Suprapubic skin (tissue), 4 donors: ENCODE measurements around the gene VTI1A. TPM values are rescaled to one million over a fixed set of nuclear protein-coding genes. Genes with fewer than 3 reads are reported as not detected.

Experiments used
- DNase-seq, 2 donors: peaks; one replicate each; pipeline ENCODE4 v3.0.0-alpha.2; 2019; ENCODE audit warnings: low spot score in 2 of 2
- H3K27ac ChIP-seq: fragments of 200-600 bp; sonication (generic); one replicate; pipeline ENCODE4 v1.5.1; 2019
- H3K27me3 ChIP-seq: fragments of 200-600 bp; sonication (generic); one replicate; pipeline ENCODE4 v1.5.1; 2019
- H3K36me3 ChIP-seq: fragments of 200-600 bp; sonication (generic); one replicate; pipeline ENCODE4 v1.5.1; 2019
- H3K4me1 ChIP-seq: fragments of 200-600 bp; sonication (generic); one replicate; pipeline ENCODE4 v1.5.1; 2019
- H3K4me3 ChIP-seq: fragments of 200-600 bp; sonication (generic); one replicate; pipeline ENCODE4 v1.5.1; 2019; ENCODE audit warnings: mild to moderate bottlenecking
- H3K9me3 ChIP-seq: fragments of 200-600 bp; sonication (generic); one replicate; pipeline ENCODE4 v1.5.1; 2019
- CTCF ChIP-seq, 2 donors: fragments of 200-600 bp in 1 of 2; fragments of 450-650 bp in 1 of 2; sonication (generic) in 1 of 2; IDR thresholded peaks; one replicate each; pipeline ENCODE4 v1.5.1; 2016 to 2019; ENCODE audit warnings: antibody characterized with exemption in 2 of 2, mild to moderate bottlenecking in 1 of 2, moderate library complexity in 1 of 2
- EP300 ChIP-seq: sonication (generic); formaldehyde crosslinking; IDR thresholded peaks from one replicate; pipeline ENCODE4 v1.6.1; 2017; ENCODE audit warnings: antibody characterized with exemption
- POLR2A ChIP-seq, 2 donors: fragments of 450-650 bp; IDR thresholded peaks; one replicate each; pipeline ENCODE4 v1.6.1; 2017; ENCODE audit warnings: antibody characterized with exemption in 2 of 2, mild to moderate bottlenecking in 2 of 2, moderate library complexity in 2 of 2
- POLR2AphosphoS5 ChIP-seq, 3 donors: sonication (generic); formaldehyde crosslinking; IDR thresholded peaks; one replicate each; pipeline ENCODE4 v1.6.1; 2017; ENCODE audit warnings: antibody characterized with exemption in 3 of 3
- whole genome bisulfite sequencing: methylation state at CpG from one replicate; pipeline ENCODE4 v1.1.5; 2018; 5-methylcytosine and 5-hydroxymethylcytosine counted together
- total RNA-seq, 4 donors: library from RNA; depleted of rRNA; stranded (reverse); fragments of >200 nt; gene quantifications; one replicate each; pipeline ENCODE4 v1.1.0, GENCODE V29; 2016

The VTI1A gene
- total RNA-seq, 4 donors from 2014 or later = 43.0 to 81.0 (median 49.2) TPM

DNA sequence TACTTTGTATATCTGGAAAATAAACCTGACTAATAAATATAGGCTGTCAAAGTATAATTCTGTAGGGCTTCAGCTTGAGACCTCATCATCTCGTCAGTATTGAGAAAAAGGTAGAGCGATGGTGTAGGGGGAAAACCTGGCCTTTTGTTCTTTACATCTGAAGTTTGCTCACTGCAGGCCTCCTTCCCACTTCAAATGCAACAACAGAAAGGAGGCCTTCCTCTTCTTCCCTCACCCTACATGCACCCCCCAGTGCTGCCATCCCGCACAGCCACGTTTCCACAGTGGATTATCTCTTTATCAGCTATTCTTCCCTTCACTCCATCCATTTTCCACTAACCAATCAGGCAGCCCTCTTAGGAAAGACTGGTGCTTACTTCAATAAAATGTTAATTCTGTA is 112.3 kb downstream of the VTI1A start:
- 94% methylated on average over 4 of the region's 4 CpGs for WGBS
- TF ChIP-seq POLR2AphosphoS5 (IDR thresholded peaks at IDR 0.05) = no peak
- TF ChIP-seq POLR2A (IDR thresholded peaks at IDR 0.05) = no peak
- no peak for TF ChIP-seq EP300
- no peak for TF ChIP-seq CTCF (IDR thresholded peaks at IDR 0.05)
- Histone ChIP-seq H3K4me1 (no peaks in the 10 kb centered on the region), H3K27me3 (no peaks in the 10 kb centered on the region), H3K27ac (no peak overlapping the region), H3K4me3 (no peak overlapping the region), H3K36me3 (no peaks in the 10 kb centered on the region), H3K9me3 (no peaks in the 10 kb centered on the region)
- no peak for DNase-seq

- H3K27me3 ChIP-seq = no peaks in the 10 kb centered on the region
- TF ChIP-seq EP300 = no peak
- H3K27ac ChIP-seq = no peak overlapping the region
- no peak for DNase-seq
- WGBS = 93% methylated on average over 3 of the region's 3 CpGs
- no peaks in the 10 kb centered on the region for H3K36me3 ChIP-seq
- H3K9me3 ChIP-seq = no peaks in the 10 kb centered on the region
- no peak overlapping the region for H3K4me3 ChIP-seq
- no peaks in the 10 kb centered on the region for H3K4me1 ChIP-seq
These were observed 115.1 kb downstream of the VTI1A start for GRCh38 chr10:112562122-112562521.

- Histone ChIP-seq H3K4me1 (no peaks in the 10 kb centered on the region), H3K4me3 (no peak overlapping the region), H3K9me3 (no peaks in the 10 kb centered on the region), H3K36me3 (no peaks in the 10 kb centered on the region), H3K27me3 (no peaks in the 10 kb centered on the region), H3K27ac (no peak overlapping the region)
- WGBS = 94% methylated on average over 16 of the region's 16 CpGs
- no peak for TF ChIP-seq CTCF (IDR thresholded peaks at IDR 0.05)
- no peak for TF ChIP-seq EP300
- TF ChIP-seq POLR2AphosphoS5 (IDR thresholded peaks at IDR 0.05) = no peak
- no peak for TF ChIP-seq POLR2A (IDR thresholded peaks at IDR 0.05)
- no peak for DNase-seq
These were observed 116.0 kb downstream of the VTI1A start for GRCh38 chr10:112562809-112563663.

DNA sequence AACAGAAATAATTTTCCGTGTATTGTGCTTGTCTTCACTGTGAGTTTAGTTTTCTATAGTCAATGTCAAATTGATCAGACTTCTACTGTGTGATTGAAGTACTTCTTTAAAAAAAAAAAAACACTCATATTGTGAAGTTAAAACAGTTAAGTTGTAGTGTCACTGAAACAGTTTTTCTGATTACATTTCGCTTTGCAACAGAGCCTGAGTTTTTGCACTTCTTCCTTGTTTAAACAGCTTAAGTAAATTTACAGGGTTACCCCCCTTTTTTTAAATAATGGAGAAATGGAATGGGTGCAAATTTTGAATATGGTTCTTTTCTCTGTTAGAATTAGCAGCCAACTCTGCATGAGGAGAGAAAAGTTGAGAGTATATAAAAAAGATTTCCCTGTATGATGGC is 117.3 kb downstream of the VTI1A start:
- TF ChIP-seq EP300 (no peak), POLR2A (IDR thresholded peaks at IDR 0.05) (no peak), POLR2AphosphoS5 (IDR thresholded peaks at IDR 0.05) (no peak), CTCF (IDR thresholded peaks at IDR 0.05) (no peak)
- DNase-seq = no peak
- Histone ChIP-seq H3K27me3 (no peaks in the 10 kb centered on the region), H3K36me3 (no peaks in the 10 kb centered on the region), H3K27ac (no peak overlapping the region), H3K9me3 (no peaks in the 10 kb centered on the region), H3K4me1 (no peaks in the 10 kb centered on the region), H3K4me3 (no peak overlapping the region)
- 75% methylated on average over 2 of the region's 2 CpGs for WGBS

- Histone ChIP-seq H3K36me3 (no peaks in the 10 kb centered on the region), H3K4me1 (no peaks in the 10 kb centered on the region), H3K4me3 (no peak overlapping the region), H3K27me3 (no peaks in the 10 kb centered on the region), H3K27ac (no peak overlapping the region), H3K9me3 (no peaks in the 10 kb centered on the region)
- TF ChIP-seq POLR2A (IDR thresholded peaks at IDR 0.05) (no peak), EP300 (no peak), POLR2AphosphoS5 (IDR thresholded peaks at IDR 0.05) (no peak), CTCF (IDR thresholded peaks at IDR 0.05) (peak; percentile 55 to 58)
- WGBS = 33% methylated on average over 4 of the region's 4 CpGs
- no peak for DNase-seq
These were observed 118.5 kb downstream of the VTI1A start for GRCh38 chr10:112565434-112566053.
